Stimulated activated CD4-positive, alpha-beta T cell treated with anti-CD3 and anti-CD28 coated beads, TNF-alpha, amount 100 ng/mL, for 24 hours (primary cell): ENCODE measurements around the gene PPOX.

Experiments
- DNase-seq, 3 experiments: peaks; one replicate each; pipeline ENCODE4 v3.0.0-alpha.2; 2020; ENCODE audit warnings: low read depth in 3 of 3

The PPOX gene

GRCh38 chr1:161197560-161198193, 31.5 kb downstream of the PPOX start:
- DNase-seq: no peak

- no peak for DNase-seq
These were observed 32.1 kb downstream of the PPOX start for GRCh38 chr1:161198194-161198896.

GRCh38 chr1:161198897-161199431, 32.7 kb downstream of the PPOX start, which contains the start of gene ADAMTS4:
Gene ADAMTS4, minus strand, starts transcription at chr1:161199054. Its CDS starts 427 bp downstream, at chr1:161198627.
- no peak for DNase-seq

- DNase-seq: no peak
These were observed 33.4 kb downstream of the PPOX start for GRCh38 chr1:161199506-161200139.

- no peak for DNase-seq
These were observed 34.3 kb downstream of the PPOX start for GRCh38 chr1:161200421-161200991.

GRCh38 chr1:161200992-161201835, 35.0 kb downstream of the PPOX start:
- DNase-seq: no peak

- peak; percentile 94 to 95 (median 95) for DNase-seq
These were observed 35.8 kb downstream of the PPOX start, which contains the start of gene NDUFS2 for GRCh38 chr1:161201836-161202712. Gene NDUFS2, plus strand, starts transcription at chr1:161202367. Its CDS starts 19 bp downstream, at chr1:161202386.

GRCh38 chr1:161206411-161207140, 40.4 kb downstream of the PPOX start:
- no peak for DNase-seq

- no peak for DNase-seq
These were observed 40.9 kb downstream of the PPOX start for GRCh38 chr1:161207173-161207572.

- peak; percentile 43 to 63 (median 62) for DNase-seq
These were observed 43.7 kb downstream of the PPOX start for GRCh38 chr1:161209790-161210409.

GRCh38 chr1:161214369-161214768, 48.1 kb downstream of the PPOX start:
- no peak for DNase-seq

GRCh38 chr1:161215076-161215475, 48.9 kb downstream of the PPOX start, which contains the start of gene FCER1G:
Gene FCER1G, plus strand, starts transcription at chr1:161215295. Its CDS starts 27 bp downstream, at chr1:161215322.
- no peak for DNase-seq

- DNase-seq: no peak
These were observed 50.9 kb downstream of the PPOX start for GRCh38 chr1:161216945-161217712.

- DNase-seq: no peak
These were observed 51.6 kb downstream of the PPOX start for GRCh38 chr1:161217831-161218230.

- DNase-seq: no peak
These were observed 52.3 kb downstream of the PPOX start for GRCh38 chr1:161218301-161219077.

GRCh38 chr1:161219078-161219892, 53.1 kb downstream of the PPOX start:
- no peak for DNase-seq
